NCI-H1436 (cell line): ENCODE results near the gene OR4D9.
"Not testable (repeated sequence)": the region's sequence is repeated elsewhere in the genome, so short reads cannot be mapped to it uniquely, and the experiment has no call there.

Experiments used
- DNase-seq: peaks from one replicate; lab custom pipeline; 2025; lab: John Stamatoyannopoulos, UW

Gene OR4D9

DNA sequence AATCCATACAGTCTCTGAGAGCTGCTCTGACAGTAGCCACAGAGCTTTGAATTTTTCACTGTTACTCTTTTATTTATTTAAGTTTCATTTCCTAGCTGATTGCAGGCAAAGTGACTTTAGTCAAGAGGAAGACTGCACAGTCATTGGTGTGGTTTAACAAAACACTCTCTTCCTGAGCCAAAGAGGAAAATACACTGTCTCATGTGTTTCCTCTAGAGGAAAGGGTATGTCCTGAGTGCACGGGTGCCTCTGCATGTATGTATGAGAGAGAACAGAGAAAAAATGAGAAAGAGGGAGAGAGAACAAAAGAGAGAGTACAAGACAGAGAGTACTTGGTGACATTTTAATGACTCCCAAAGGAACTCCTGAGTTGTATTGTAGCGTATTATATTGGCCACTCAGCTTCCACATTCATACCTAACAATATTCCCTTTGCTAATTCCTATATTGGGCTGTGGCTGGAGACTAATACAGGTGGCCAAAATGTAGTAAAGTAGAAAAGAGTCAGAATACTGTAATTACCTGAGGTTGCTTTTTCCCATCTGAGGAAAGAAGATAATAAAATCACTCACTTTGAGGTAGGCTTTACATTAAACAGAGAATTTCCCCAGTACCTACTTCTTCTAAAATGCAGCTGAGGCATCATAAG is at the start of gene OR4D9:
Gene OR4D9 (plus strand): TSS at position 599 of the 649 bp plus-strand sequence. CDS start 3,374 bp downstream, outside the sequence.
- DNase-seq = no peak

DNA sequence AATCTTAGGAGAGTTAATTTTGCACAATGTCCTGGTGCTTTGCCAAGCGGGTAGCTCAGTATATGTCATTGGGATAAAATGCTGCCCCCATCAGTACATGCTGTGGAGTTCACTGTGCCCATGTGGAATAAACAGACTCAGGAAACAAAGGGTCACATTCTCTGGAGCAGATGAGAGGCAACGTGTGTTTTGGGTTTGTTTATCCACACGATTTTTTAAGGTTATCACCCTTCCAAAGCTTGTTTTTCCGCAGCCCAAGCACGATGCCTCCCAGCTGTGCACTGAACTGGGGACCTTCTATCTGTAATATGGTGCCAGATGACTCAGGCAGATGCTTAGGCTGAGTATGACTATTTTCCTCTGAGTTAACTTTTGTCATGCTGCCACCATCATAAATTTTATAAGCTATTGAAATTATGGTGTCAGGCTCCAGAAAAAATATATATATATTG is 48.1 kb upstream of the OR4D9 start:
- no peak for DNase-seq

DNA sequence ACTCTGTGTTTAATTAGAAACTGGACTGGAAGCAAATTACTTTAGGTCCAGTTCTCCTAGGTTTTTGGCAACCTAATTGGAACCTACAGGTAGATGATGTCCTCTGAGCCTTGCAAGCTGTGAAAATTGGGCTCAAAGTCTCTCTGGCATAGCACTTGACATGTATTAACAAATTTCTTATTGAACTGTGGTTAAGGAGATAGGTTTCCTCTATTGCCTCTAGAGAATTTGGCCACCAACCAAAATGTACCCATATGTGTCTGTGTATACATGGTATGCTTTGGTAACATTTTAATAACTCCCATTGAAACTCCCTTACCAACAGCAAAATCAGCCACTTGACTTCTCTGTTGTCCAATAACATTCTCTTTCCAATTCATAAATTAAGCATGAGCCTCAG is 38.3 kb upstream of the OR4D9 start, which contains the start of gene OR4D10:
Gene OR4D10 (plus strand): TSS at position 301 of the 400 bp plus-strand sequence. CDS start 4,115 bp downstream, outside the sequence.
- no peak for DNase-seq

DNA sequence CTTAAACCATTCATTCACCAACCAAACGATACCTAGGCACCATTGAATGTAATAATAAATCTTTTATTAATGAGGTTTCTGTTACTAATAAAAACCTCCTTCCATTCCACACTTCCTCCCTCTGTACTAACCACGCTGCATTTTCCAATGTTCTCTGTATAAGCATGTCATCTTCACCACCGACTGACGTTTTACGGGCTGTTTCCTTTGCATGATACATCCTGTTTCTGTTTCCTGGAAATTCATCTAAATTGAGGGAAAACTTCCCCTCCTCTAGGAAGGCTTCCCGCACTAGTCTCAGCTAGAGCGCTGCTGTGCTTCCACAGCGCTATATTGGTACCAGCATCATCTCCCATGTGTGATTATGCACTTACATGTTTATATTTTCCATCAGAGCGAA is 36.2 kb upstream of the OR4D9 start:
- no peak for DNase-seq

DNA sequence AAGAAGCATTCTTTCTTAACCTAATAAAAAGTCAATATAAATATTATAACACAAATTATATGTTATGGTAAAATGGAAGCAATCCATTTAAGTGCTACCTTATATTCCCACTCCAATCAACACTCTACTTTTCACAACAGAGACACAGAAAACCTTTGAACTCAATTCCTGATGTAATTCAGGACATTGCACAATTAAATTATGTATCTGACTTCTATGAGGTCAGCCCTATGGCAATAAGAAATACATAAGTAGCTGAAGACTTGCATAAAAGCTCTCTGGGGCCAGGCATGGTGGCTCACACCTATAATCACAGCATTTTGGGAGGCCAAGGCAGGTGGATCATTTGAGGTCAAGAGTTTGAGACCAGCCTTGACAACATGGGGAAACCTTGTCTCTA is 31.4 kb upstream of the OR4D9 start:
- DNase-seq = no peak

DNA sequence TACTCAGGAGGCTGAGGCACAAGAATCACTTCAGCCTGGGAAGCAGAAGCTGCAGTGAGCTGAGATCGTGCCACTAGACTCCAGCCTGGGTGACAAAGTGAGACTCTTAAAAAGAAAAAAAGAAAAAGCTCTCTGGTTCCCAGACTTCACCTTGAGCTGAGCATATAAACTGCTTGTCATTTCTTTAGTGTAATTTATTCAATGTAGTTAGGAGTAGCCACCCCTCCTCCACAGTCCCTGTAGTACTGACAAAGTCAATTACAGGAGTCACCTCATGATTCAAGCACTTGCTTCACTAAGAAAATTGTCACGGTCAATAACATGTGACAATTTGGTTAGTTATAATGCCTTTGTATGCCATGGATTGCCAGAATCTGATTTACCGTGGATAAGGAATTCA is 31.0 kb upstream of the OR4D9 start:
- DNase-seq = no peak

DNA sequence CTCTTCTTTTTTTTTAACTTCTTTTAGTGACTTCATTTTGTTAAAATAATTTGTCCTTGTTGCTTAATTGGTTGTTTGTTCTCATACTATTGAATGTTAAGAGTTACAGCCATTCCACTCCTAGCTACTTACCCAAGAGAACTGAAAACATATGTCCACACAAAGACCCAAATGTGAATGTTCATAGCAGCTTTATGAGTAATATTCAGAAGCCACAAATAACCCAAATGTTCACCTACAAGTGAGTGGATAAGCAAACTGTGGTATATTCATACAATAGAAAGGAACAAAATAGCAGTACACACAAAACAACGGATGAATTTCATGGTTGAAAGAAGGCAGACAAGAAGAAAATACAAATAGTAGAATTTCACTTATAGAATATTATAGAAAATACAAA is 9.4 kb upstream of the OR4D9 start:
- DNase-seq = no peak

DNA sequence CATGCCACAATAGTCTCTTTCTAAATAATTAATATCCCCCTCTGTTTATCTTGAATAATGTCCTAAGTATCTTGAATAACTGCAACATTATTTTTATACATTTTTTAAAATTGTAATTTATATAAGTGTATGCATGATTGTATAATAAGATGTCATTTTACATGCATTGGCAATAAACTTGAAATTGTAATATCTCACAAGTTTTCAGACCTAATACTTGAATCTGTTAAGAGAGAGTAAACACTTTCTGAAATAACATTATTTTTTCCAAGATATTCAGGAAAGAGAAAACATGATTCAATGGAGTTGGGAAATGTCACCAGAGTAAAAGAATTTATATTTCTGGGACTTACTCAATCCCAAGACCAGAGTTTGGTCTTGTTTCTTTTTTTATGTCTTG is 8.1 kb upstream of the OR4D9 start, which contains the start of gene OR4D11:
Gene OR4D11 (plus strand): TSS at position 301 of the 400 bp plus-strand sequence. CDS start 0 bp downstream, at position 301.
- no peak for DNase-seq

DNA sequence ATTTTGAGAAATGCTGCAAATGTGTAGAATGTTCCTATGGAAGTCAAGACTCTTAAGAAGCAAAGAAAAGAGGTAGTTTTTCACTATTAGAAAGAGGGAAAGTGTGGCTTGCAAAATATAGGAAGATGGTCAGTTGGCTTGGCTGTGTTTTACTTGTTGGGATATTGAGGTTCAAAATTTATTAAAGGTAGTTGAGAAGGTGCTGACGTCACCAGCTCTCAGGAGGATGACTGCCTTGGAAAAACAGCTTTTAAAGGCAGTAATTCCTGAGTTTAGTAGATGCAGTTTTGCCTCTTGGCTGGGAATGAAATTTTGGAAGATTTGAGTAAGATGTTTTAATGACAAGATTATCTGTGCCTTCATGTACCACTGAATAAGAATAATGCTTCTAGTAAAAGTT is 336 bp downstream of the OR4D9 start:
- no peak for DNase-seq

DNA sequence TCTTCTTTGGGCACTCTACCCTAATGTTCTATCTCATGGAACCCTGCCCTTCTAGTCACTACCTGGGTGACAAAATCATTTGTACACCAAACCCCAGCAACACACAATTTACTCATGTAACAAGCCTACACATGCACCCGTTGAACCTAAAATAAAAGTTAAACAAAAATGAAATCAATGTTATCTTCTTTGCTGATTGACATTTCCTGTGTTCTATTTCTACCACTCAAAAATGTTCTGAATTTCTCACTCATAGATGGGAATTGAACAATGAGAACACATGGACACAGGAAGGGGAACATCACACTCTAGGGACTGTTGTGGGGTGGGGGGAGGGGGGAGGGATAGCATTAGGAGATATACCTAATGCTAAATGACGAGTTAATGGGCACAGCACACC is 8.8 kb downstream of the OR4D9 start:
- not testable (repeated sequence) for DNase-seq

DNA sequence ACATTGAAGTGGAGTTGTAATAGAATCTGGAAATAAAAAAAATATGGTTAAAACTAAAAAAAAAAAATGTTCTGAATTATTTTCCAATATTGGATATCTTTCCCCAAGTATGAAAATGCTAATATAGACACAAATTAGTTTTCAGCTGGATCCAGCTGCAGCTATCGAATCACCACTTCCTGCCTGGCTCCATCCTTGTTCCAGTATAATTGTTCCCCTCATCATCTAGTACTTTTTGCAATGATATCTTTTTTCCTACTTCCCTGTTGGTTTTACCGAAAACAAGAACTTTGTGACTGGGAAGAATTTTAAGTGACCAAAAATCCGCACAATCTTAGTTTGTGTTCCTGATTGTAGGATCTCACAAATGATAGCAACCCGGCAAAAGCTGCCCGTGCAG is 9.4 kb downstream of the OR4D9 start:
- DNase-seq = no peak

DNA sequence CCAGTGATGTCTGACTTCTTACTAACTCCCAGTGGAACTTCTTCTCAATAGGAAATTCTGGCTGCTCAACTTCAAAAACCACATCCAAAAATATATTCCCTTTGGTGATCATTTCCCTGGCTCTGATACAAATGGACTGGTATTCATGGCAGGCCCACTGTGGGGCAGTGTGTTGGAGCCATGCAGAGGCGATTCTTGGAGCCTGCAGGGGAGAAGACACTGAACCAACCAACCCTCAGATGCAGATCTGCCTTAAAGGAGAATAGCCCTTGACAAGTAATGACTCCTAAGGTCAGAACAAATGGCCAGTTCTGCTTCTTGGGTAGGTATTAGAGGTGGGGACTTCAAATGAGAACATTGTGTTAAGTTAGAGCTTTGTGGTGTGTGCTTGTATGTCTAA is 12.2 kb downstream of the OR4D9 start:
- DNase-seq = no peak

DNA sequence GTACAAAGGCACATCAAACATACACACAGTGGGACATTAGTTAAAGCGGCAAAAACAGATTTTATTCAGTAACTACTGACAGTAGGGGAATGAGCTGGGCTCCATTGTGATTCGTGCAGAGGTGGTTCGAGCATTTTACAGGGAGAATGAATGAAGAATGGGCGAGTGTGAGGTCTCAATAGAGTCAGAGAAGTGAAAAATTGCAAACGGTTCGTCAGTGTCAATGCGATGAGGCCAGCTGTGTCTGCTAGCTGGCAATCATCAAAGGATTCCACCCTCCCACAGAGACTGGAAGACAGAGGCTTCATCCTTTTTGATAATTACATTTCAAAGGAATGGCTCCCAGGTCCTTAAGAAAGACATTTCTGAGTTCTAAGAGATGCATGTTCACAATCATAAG is 17.4 kb downstream of the OR4D9 start:
- no peak for DNase-seq

DNA sequence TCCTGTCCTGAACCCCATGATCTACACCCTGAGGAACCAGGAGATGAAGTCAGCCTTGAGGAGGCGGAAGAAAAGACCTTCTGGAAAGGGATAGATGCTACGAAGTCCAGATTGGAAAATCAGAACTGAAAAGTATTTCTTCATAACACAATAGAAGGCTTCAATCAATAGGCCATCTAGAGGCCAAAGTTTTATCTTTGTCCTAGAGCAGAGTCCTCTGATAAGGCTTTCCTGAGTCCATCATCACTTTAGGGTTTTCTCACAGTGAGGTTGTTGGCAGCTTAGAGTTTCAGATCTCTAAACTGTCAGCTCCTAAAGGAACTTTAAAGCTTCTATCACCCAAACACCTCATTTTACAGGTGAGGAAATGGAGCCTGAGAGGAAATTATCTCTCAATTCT is 21.3 kb downstream of the OR4D9 start:
- no peak for DNase-seq

DNA sequence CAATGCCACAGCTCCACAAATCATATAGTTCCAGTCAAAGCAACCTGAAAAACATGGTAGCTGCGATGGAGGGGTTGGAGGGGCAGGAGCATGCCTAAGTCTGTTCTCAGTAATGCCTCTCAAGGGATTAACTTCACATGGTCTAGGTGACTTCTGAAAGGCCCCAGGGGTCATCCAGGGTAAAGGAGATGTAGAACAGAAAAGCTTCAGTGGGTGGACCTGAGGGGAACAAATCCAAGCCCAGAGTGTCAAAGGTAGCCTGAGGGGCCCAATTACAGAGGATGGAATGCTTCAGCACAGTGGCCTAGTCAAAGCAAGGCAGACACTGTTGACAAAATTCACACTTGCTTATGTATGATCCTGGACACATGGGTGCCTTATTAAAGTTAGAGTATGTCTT is 23.3 kb downstream of the OR4D9 start:
- DNase-seq = no peak

DNA sequence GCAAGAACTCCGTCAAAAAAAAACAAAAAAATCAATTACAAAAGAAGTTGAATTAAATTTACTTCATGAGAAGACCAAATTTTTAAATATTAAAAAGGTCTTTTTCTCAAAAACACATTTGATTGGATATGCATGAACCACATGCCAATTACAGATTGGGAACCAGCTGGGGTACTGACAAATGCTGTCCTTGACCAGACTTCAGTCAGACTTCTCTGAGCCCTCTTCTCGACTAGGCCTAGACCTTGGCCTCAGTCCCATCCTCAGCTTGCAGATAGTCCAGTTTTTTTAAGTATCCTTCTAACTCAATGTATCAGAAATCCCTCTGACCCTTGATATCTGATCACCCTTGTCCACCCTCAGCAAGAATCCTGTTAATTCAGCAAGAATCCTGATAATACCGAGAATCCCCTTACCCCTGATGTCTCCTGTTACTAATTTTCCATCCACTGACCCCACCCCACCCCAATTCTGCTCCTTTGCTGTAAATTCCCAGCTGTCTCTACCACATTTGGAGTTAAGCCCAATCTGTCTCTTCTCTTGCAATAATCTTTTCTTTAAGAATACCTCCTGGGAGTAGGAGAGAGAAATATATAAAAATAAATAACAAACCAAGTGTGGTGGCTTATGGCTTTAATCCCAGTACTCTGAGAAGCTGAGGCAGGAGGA is 30.9 kb downstream of the OR4D9 start:
- no peak for DNase-seq

DNA sequence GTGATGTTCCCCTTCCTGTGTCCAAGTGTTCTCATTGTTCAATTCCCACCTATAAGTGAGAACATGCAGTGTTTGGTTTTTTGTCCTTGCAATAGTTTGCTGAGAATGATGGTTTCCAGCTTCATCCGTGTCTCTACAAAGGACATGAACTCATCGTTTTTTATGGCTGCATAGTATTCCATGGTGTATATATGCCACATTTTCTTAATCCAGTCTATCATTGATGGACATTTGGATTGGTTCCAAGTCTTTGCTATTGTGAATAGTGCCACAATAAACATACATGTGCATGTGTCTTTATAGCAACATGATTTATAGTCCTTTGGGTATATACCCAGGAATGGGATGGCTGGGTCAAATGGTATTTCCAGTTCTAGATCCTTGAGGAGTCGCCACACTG is 32.4 kb downstream of the OR4D9 start:
- DNase-seq = not testable (repeated sequence)

DNA sequence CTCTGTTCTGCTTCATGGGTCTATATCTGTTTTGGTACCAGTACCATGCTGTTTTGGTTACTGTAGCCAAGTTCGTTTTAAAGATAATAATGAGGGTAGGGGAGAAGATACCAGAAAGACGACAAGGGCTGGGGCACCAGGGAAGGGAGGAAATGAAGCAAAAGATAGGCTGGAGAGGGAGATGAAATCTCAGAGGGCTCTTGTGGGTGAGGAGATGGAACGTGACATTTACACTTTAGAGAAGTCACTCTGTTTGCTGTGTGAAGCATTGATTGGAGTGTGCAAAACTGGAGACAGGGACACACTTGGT is 33.5 kb downstream of the OR4D9 start:
- DNase-seq = no peak

DNA sequence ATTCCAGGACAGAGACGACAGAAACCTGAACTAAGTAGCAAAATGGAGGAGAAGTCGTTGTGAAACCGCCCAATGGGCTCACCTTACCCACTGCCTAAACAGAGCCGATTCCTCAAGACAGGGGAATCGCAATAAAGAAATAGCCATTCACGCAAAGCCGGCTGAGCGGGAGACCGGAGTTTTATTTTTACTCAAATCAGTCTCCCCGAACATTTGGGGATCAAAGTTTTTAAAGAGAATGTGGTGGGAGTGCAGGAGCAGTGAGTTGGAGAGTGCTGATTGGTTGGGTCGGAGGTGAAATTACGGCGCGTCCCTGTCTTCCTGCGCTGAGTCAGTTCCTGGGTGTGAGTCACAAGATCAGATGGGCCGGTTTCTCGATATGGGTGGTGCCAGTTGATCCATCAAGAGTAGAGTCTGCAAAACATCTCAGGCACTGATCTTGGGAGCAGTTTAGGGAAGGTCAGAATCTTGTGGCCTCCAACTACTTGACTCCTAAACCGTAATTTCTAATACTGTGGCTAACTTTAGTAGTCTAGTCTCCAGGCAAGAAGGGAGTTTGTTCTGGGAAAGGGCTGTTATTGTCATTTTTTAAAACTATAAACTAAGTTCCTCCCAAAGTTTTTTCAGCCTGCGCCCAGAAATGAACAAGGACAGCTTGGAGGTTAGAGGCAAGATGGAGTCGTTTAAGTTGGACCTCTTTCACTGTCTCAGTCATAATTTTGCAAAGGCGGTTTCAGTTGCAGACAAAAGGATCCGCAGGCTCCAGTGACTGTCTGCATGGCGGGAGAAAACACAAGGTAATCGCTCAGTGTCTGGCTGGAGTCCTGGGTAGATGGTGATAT is 34.1 kb downstream of the OR4D9 start:
- no peak for DNase-seq

DNA sequence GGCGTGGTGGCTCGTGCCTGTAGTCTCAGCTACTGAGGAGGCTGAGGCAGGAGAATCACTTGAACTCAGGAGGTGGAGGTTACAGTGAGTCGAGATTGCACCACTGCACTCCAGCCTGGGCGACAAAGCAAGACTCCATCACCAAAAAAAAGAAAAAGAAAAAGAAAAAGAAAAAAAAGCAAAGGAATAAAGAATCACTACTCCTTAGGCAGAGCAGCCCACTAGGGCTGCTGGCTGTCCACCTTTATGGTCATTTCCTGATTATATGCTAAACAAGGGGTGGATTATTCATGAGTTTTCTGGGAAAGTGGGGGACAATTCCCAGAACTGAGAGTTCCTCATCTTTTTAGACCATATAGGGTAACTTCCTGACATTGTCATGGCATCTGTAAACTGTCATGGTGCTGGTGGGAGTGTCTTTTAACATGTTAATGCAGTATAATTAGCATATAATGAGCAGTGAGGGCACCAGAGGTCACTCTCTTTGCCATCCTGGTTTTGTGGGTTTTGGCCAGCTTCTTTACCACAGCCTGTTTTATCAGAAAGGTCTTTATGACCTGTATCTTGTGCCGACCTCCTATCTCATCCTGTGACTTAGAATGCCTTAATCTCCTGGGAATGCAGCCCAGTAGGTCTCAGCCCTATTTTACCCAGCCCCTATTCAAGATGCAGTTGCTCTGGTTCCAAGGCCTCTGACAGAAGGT is 36.4 kb downstream of the OR4D9 start:
- DNase-seq = not testable (repeated sequence)

DNA sequence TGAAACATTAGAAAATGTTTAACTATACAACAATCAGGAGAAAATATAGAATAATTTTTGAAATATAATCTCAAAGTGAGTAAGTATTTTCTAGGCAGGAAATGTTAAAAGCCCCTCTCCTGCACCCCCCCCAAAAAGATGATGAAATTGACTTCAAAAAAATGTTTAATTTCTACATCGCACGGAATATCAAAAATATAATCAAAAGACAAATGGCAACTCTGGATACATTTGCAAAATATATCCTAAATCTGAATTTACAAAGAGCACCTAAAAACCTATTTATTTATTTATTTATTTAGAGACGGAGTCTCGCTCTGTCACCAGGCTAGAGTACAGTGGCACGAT is 36.9 kb downstream of the OR4D9 start:
- no peak for DNase-seq

DNA sequence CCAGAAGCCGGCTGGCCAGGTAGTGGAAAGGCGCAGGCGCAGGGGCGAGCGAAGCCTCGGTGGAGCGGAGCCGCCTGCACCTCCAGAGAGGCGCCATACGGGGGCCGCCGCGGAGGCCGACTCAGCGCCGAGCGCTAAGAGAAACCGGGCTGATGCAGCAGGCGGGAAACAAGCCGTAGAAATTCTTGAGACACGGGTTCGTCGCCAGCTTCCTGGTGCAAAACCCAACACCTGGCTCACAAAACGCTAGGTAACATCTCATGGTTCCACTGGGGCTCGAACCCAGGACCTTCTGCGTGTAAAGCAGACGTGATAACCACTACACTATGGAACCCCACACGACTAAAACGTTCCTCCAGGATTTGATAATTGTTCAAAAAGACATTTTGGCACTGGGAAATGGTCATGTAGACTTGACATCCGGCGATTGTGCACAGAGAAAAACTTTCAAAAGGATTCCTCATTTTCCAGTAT is 39.1 kb downstream of the OR4D9 start:
- DNase-seq = peak; percentile 95
